ENCODE data around the gene BRPF3. TPM values are rescaled to one million over a fixed set of nuclear protein-coding genes. Genes with fewer than 3 reads are reported as not detected.

Gene BRPF3
- total RNA-seq, 1 experiment from 2014 or later = 14.3 TPM

DNA sequence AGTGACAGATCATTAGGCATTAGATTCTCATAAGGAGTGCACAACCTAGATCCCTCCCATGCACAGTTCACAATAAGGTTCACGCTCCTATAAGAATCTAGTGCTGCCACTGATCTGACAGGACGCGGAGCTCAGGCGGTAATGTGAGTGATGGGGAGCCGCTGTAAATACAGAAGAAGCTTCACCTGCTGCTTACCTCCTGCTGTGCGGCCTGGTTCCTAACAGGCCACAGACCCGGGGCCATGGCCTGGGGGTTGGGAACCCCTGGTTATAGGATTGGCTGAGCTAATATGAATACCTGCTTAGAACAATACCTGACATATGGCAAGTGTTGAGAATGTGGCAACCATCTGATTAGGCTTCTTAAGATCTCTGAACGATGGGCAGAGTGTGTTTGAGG is 75.7 kb downstream of the BRPF3 start:
- POLR2A ChIA-PET (ENCODE audit: unreplicated experiment) = no interaction called here
- TF ChIP-seq EZH2 (IDR thresholded peaks at IDR 0.05; ENCODE audit: low read length, unreplicated experiment) = no peak
- no peak for TF ChIP-seq CTCF (conservative IDR thresholded peaks at IDR 0.05; ENCODE audit: low read depth, low read length)
- TF ChIP-seq EZH2phosphoT487 (IDR thresholded peaks at IDR 0.05; ENCODE audit: borderline replicate concordance, low read length) = no peak
- H3K4me1 ChIP-seq (ENCODE audit: insufficient read depth, low read length) = 0 out of 2 replicates have a peak, but pooled peaks cover 8% of the 10 kb centered on the region
- H3K36me3 ChIP-seq (ENCODE audit: low read depth, low read length) = no peaks in the 10 kb centered on the region
- H3K79me2 ChIP-seq (ENCODE audit: low read length) = no peaks in the 10 kb centered on the region
- H4K20me1 ChIP-seq (ENCODE audit: low read length) = no peaks in the 10 kb centered on the region
- intact Hi-C loops (cut with micrococcal nuclease) = no loop called here
- no peaks in the 10 kb centered on the region for H3K9me3 ChIP-seq (ENCODE audit: low read length)
- no peaks in the 10 kb centered on the region for H3F3A ChIP-seq (ENCODE audit: low read length, unreplicated experiment)
- ATAC-seq = no peak
- no peak overlapping the region for H3K4me3 ChIP-seq (ENCODE audit: low read length)
- H3K27ac ChIP-seq (ENCODE audit: low read length) = no peak overlapping the region
- H3K4me2 ChIP-seq (ENCODE audit: low read length) = no peak overlapping the region
- DNase-seq = no peak
- no peak overlapping the region for H3K9ac ChIP-seq (ENCODE audit: low read length)
- no peak overlapping the region for H2AFZ ChIP-seq (ENCODE audit: low read length)
- CTCF ChIA-PET = no interaction called here
- no TSS peak for BruUV-seq (replicated peaks)
- H3K9me2 ChIP-seq (replicated peaks; ENCODE audit: low read length) = no peaks in the 10 kb centered on the region
- peaks cover 30% of the 10 kb centered on the region for H3K27me3 ChIP-seq (ENCODE audit: low read length)

GRCh38 chr6:36273067-36273466 is 76.5 kb downstream of the BRPF3 start:
- H3K4me3 ChIP-seq (ENCODE audit: low read length) = no peak overlapping the region
- no peaks in the 10 kb centered on the region for H4K20me1 ChIP-seq (ENCODE audit: low read length)
- no peak overlapping the region for H3K27ac ChIP-seq (ENCODE audit: low read length)
- peaks cover 35% of the 10 kb centered on the region for H3K27me3 ChIP-seq (ENCODE audit: low read length)
- no peak overlapping the region for H2AFZ ChIP-seq (ENCODE audit: low read length)
- H3K9me3 ChIP-seq (ENCODE audit: low read length) = no peaks in the 10 kb centered on the region
- no peak overlapping the region for H3K4me2 ChIP-seq (ENCODE audit: low read length)
- CTCF ChIA-PET = no interaction called here
- H3F3A ChIP-seq (ENCODE audit: low read length, unreplicated experiment) = no peaks in the 10 kb centered on the region
- POLR2A ChIA-PET (ENCODE audit: unreplicated experiment) = no interaction called here
- intact Hi-C loops (cut with micrococcal nuclease) = no loop called here
- DNase-seq (no peak), ATAC-seq (no peak)
- no peaks in the 10 kb centered on the region for H3K36me3 ChIP-seq (ENCODE audit: low read depth, low read length)
- TF ChIP-seq EZH2phosphoT487 (IDR thresholded peaks at IDR 0.05; ENCODE audit: borderline replicate concordance, low read length) = no peak
- no peak for TF ChIP-seq EZH2 (IDR thresholded peaks at IDR 0.05; ENCODE audit: low read length, unreplicated experiment)
- no peak for TF ChIP-seq CTCF (conservative IDR thresholded peaks at IDR 0.05; ENCODE audit: low read depth, low read length)
- BruUV-seq (replicated peaks) = no TSS peak
- 0 out of 2 replicates have a peak, but pooled peaks cover under 1% of the 10 kb centered on the region for H3K4me1 ChIP-seq (ENCODE audit: insufficient read depth, low read length)
- H3K9me2 ChIP-seq (replicated peaks; ENCODE audit: low read length) = no peaks in the 10 kb centered on the region
- H3K79me2 ChIP-seq (ENCODE audit: low read length) = no peaks in the 10 kb centered on the region
- H3K9ac ChIP-seq (ENCODE audit: low read length) = no peak overlapping the region

- no peak for ATAC-seq
- no peak overlapping the region for H3K4me2 ChIP-seq (ENCODE audit: low read length)
- ChIA-PET POLR2A (ENCODE audit: unreplicated experiment) (no interaction called here), CTCF (no interaction called here)
- no peaks in the 10 kb centered on the region for H3K36me3 ChIP-seq (ENCODE audit: low read depth, low read length)
- DNase-seq = no peak
- no peaks in the 10 kb centered on the region for H4K20me1 ChIP-seq (ENCODE audit: low read length)
- no peaks in the 10 kb centered on the region for H3K9me2 ChIP-seq (replicated peaks; ENCODE audit: low read length)
- no peak overlapping the region for H3K9ac ChIP-seq (ENCODE audit: low read length)
- no peak overlapping the region for H2AFZ ChIP-seq (ENCODE audit: low read length)
- no peaks in the 10 kb centered on the region for H3K9me3 ChIP-seq (ENCODE audit: low read length)
- intact Hi-C loops (cut with micrococcal nuclease) = no loop called here
- H3K79me2 ChIP-seq (ENCODE audit: low read length) = no peaks in the 10 kb centered on the region
- H3K27ac ChIP-seq (ENCODE audit: low read length) = no peak overlapping the region
- H3K4me1 ChIP-seq (ENCODE audit: insufficient read depth, low read length) = no peaks in the 10 kb centered on the region
- BruUV-seq (replicated peaks) = no TSS peak
- H3F3A ChIP-seq (ENCODE audit: low read length, unreplicated experiment) = no peaks in the 10 kb centered on the region
- no peak overlapping the region for H3K4me3 ChIP-seq (ENCODE audit: low read length)
- H3K27me3 ChIP-seq (ENCODE audit: low read length) = peaks cover 43% of the 10 kb centered on the region
- TF ChIP-seq CTCF (conservative IDR thresholded peaks at IDR 0.05; ENCODE audit: low read depth, low read length) (no peak), EZH2phosphoT487 (IDR thresholded peaks at IDR 0.05; ENCODE audit: borderline replicate concordance, low read length) (no peak), EZH2 (IDR thresholded peaks at IDR 0.05; ENCODE audit: low read length, unreplicated experiment) (no peak)
These were observed 77.4 kb downstream of the BRPF3 start for GRCh38 chr6:36273802-36274514.
